Middle frontal gyrus (tissue), 1 donor: Measurements from ENCODE around the gene GPRIN3.

Source experiments
- DNase-seq: peaks from one replicate; pipeline ENCODE4 v3.0.0-alpha.2; 2015; ENCODE audit warnings: low spot score; ENCODE audit errors: extremely low spot score

The GPRIN3 gene

GRCh38 chr4:89307446-89308160, at the start of gene GPRIN3:
Gene GPRIN3 (minus strand): TSS chr4:89307800. CDS start chr4:89250110, 57,690 bp downstream.
- no peak for DNase-seq

- no peak for DNase-seq
Observed at GRCh38 chr4:89357340-89357739, 49.7 kb upstream of the GPRIN3 start.

- no peak for DNase-seq
Observed at GRCh38 chr4:89356086-89356485, 48.5 kb upstream of the GPRIN3 start.

GRCh38 chr4:89353514-89353913, 45.9 kb upstream of the GPRIN3 start:
- no peak for DNase-seq

GRCh38 chr4:89352541-89352940, 44.9 kb upstream of the GPRIN3 start:
- no peak for DNase-seq

GRCh38 chr4:89351201-89351600, 43.6 kb upstream of the GPRIN3 start:
- DNase-seq: no peak

GRCh38 chr4:89347363-89348025, 39.9 kb upstream of the GPRIN3 start:
- DNase-seq: no peak

GRCh38 chr4:89344571-89344970, 37.0 kb upstream of the GPRIN3 start:
- no peak for DNase-seq

- no peak for DNase-seq
Observed at GRCh38 chr4:89338206-89338605, 30.6 kb upstream of the GPRIN3 start.

- no peak for DNase-seq
Observed at GRCh38 chr4:89337681-89338080, 30.1 kb upstream of the GPRIN3 start.

GRCh38 chr4:89336818-89337420, 29.3 kb upstream of the GPRIN3 start:
- DNase-seq: no peak

GRCh38 chr4:89334830-89335229, 27.2 kb upstream of the GPRIN3 start:
- DNase-seq: no peak

- DNase-seq: no peak
Observed at GRCh38 chr4:89334311-89334710, 26.7 kb upstream of the GPRIN3 start.

- no peak for DNase-seq
Observed at GRCh38 chr4:89331686-89332544, 24.3 kb upstream of the GPRIN3 start.

- DNase-seq: no peak
Observed at GRCh38 chr4:89331197-89331596, 23.6 kb upstream of the GPRIN3 start.

GRCh38 chr4:89329280-89329679, 21.7 kb upstream of the GPRIN3 start:
- DNase-seq: no peak

- DNase-seq: no peak
Observed at GRCh38 chr4:89324671-89325070, 17.1 kb upstream of the GPRIN3 start.

GRCh38 chr4:89322671-89323070, 15.1 kb upstream of the GPRIN3 start:
- DNase-seq: no peak

GRCh38 chr4:89319756-89320155, 12.2 kb upstream of the GPRIN3 start:
- no peak for DNase-seq

- no peak for DNase-seq
Observed at GRCh38 chr4:89316931-89317366, 9.3 kb upstream of the GPRIN3 start.

- no peak for DNase-seq
Observed at GRCh38 chr4:89316211-89316610, 8.6 kb upstream of the GPRIN3 start.

GRCh38 chr4:89314291-89314690, 6.7 kb upstream of the GPRIN3 start:
- DNase-seq: no peak
